ENCODE results near the gene ACOX3.

Gene ACOX3

GRCh38 chr4:8385106-8385505, 55.4 kb downstream of the ACOX3 start:
- DNase-seq, result no peak

GRCh38 chr4:8384397-8385060, 56.0 kb downstream of the ACOX3 start:
- DNase-seq, result no peak

GRCh38 chr4:8383451-8384160, 56.9 kb downstream of the ACOX3 start:
- DNase-seq, result no peak

DNA sequence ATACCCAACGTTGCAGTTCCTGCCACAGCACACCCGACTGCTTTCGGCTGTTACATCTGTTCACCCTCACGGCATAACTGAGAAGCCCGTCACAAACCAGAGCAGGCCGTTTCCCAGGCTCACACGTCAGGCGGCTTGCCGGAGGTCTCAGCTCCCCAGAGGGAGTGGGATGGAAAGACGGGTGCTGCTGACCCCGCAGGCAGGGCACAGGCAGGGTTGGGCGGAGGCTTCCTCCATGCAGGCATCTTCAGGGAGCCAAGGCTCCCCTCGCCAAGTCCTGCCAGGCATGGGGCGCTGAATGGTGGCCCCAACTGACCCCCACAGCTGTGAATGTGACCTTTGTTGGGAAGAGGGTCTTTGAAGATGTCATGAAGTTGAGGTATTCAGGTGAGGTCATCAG, 57.5 kb downstream of the ACOX3 start:
- no peak for DNase-seq

DNA sequence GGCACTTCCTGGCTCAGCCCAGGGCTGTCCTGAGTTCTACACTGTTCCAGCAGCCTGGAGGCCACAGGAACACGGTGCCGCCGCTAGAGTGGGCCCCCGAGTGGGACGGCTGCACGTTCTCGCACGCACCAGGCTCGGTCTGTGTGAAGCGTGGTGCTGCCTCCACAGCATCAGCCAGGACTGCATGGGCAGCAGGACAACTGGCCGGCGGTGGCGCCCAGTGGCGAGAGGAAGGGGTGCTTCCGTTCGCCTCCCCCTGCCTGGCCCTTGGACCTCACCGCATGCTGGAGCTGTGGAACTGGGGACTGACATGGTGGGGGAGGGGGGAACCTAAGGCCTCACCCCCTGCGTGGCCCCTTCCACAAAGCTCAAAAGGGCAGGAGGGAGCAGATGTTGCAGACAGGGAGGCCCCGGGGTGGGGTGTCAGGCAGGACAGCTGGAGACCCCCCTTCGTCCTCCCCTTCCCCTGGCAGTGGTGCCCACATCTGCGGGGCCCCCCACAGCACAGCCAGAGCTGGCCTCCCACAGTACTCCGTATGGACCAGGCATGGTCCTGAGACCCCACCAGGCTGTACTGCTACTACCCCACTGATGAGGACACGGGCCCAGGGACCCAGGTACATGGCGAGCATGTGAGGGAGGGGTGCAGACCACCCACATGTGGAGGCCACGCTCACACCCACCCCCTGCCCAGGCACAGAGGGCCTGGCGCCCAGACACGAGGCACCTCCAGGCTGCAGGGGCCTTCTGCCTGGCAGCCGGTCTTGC, 58.5 kb downstream of the ACOX3 start:
- no peak for DNase-seq

DNA sequence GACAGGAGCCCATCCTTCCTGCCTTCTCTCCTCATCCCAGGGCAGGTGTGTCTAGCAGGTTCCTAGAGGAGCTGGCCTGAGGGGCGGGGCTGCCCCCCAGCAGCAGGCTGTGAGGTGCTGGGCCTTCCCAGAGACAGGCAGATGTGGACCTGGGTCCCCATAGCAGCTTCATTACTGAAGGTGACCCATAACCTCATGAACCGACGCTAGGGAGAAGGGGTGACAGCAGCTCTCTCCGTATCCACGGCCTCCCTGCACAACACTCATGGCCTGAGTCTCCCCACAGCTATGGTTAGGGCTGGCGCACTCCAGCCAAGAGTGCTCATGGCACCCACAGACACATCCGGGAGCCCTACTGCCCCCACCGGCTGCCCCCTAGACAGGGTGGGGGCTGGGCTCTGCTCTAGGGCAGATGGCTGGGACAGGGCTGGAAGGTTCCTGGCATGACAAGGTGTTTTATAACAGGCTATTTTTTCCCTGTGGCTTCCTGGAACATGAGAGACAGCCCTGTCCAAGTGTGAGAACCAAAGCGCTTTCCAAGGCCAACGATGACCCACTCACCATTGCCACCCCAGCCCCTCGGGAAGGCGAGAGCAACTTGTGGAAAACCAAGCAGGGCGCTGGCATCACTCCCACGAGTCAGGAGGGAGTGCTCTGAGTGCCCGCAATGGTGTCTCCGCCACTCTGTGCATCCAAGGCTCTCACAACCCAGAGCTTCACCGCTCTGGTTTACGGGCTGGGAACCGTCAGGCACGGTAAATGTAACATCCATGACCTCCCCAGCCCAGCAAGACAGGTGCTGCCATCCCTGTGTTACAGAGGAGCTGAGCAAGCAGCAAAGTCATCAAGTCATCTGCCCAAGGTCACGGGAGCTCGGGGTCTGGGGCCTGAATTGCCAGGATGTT, 59.8 kb downstream of the ACOX3 start:
- DNase-seq, result no peak

DNA sequence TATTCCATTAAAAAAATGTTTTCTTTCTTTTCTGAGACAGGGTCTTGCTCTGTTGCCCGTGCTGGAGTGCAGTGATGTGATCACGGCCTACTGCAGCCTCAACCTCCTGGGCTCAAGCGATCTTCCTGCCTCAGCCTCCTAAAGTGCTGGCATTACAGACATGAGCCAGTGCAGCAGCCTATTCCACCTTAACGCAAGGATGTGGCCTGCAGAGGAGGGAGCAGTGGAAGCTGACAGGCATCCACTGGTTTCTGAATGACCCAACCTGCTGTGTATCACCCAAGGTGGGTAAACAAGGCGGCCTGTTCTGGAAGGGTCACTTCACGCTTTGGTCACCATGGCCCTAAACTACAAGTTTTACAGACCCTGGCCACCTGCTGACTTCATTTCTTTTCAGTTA, 60.8 kb downstream of the ACOX3 start:
- DNase-seq, result no peak

DNA sequence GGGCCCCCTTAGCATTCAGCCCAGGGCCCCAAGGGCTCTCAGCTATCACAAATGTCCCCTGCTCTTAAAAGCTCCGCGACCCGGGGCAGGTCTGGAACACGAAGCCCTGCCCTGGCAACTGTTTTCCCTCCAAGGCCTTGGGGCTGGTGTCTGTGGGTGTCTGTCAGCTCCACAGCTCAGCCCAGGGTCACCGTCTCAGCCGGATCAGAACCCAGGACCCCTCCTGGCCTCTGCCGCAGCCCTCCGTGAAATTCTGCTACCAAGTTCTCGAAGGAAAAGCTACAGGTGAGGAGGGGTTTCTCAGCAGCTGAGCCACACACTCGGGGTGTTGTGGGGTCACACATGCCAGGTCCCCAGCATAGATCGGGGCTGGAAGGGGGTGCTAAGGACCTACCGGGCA, 61.2 kb downstream of the ACOX3 start:
- no peak for DNase-seq

- no peak for DNase-seq
These were observed 61.7 kb downstream of the ACOX3 start for GRCh38 chr4:8378776-8379175.

DNA sequence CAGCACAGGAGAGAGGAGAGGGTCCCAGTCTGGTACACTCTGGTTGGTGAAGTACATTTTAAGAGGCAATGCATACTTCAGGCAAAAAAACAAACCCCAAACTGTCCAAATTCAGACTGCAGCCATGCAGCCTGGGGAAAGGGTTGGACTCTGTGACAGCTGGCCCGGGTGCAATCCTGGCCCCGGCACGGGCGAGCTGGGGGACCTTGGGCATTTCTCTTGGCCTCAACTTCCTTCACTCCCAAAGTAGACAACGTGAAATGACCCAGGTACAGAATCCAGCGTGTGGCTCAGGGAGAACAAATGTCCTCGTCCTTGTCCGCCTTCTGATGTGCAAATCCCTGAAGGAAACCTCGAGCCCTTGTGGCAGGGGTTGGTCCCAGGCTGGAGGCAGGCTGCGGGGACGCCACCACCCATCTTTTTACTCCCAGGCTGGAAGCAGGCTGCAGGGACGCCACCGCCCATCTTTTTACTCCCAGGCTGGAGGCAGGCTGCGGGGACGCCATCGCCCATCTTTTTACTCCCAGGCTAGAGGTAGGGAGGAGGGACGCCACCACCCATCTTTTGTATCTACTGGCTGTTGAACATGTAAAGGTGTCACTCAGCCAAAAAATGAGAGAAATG, 62.3 kb downstream of the ACOX3 start:
- no peak for DNase-seq

GRCh38 chr4:8377103-8378075, 63.1 kb downstream of the ACOX3 start:
- no peak for DNase-seq

DNA sequence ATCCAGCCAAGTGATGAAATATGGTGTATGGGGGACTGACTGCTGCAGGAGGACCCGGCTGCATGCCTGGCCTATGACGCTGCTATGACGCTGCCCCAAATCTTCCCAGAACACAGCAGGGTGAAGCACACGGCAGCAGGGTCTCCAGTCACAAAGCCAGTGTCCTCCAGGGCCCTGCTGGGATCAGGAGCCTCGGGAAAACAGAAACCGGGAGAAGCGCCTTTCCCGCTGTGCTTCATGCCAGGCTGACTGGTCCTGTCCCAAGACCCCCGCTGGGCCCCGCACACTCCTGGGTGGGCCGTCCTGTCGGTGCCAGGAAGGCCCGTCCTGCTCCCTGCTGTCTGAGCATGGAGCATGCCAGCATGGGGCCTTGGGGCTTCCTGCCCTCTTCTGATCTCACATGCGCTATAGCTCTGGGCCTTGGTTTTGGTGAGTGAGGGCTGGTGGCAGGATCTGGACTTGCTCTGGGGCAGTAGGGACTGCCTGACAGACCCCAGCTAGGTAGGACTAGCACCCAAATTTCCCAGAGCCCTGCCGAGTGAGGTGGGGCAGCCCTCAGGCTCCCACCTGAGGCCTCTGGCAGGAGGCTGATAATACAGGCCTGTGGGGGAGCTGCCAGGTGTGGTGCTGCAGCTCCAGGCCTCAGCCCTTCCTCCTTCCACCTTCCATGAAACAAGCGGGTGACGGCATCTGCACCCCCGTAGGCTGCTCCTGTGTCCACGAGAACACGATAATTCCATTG, 64.0 kb downstream of the ACOX3 start:
- no peak for DNase-seq

DNA sequence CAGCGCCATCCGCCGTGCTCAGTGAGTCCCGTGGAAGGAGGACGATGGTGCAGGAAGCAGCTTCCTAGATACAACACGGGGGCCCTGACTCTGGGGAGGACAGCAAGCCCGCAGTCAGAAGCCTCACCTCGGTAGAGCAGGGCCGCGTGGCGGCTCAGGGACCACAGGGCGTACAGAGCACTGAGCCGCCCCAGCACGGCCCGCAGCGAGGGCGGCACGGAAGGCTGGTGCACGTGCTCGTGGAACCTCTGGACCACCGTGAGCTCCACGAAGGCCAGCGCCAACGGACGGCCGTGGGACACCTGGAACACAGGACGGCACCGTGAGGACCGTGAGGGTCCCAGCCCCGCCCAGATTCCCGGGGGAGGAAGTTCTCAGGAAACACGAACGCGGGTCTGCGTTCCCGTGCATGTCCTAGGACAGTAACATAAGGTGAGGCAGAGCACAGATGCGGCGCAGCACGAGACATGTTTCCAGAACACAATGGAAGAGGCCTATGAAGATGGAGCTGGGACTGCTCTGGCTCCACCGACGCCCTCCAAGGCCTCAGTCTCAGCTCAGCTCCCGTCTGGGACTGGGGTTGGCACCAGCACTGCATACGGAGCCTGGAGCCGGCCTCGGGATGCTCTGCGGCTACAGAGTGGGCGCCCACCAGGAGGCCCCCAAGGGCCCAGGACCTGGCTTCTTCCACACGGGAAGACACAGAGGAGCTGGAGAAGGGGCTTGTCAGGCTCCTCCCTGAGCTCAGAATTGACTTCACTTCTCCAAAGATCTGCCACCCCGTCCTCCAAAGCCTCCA, 65.5 kb downstream of the ACOX3 start:
- DNase-seq, result no peak

DNA sequence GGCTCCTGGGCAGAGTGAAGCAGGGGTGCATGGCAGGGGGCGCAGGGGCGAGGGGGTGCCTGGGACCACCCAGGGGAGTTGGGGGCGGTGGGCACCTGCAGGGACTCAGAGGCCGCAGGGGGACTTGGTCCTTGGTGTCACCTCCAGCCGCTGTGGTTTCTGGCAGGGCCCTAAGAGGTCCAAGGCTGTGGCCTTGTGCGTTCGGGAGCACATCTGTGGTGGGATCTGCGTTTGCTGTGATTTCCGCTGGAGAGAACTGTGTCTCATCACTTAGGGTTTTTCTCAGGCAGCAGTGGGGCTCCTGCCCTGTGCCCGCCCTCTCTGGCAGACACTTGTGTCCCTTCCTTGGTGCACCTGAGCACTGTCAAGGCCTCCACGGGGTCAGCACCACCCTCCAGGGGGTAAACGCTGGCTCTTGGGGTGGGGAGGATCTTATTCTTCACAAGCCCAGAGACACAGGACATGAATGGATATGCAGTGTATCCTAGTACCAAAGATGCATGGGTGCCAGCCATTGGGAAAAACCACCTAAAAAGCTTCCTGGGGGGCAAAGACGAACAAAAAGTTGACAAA, 66.5 kb downstream of the ACOX3 start:
- DNase-seq, result no peak

- no peak for DNase-seq
These were observed 67.1 kb downstream of the ACOX3 start for GRCh38 chr4:8373270-8373972.

DNA sequence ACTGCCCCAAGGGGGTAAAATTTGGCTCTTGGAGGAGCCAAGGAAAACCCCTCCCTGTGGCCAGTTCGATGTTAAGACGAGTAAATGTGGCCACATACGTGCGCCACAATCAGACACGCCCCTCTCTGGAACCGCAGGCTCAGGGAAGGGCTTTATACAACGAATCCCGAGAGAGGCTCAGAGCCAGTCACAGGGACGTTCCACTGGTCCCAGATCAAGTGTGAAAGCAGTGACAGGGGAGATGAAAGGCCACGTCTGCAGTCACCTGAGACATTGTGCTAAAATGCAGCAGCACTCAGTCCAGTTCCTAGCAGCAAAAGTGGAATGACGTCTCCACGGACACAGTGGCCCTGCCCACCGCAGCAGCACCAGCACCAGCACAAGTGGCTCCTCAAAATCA, 68.0 kb downstream of the ACOX3 start:
- DNase-seq, result no peak

DNA sequence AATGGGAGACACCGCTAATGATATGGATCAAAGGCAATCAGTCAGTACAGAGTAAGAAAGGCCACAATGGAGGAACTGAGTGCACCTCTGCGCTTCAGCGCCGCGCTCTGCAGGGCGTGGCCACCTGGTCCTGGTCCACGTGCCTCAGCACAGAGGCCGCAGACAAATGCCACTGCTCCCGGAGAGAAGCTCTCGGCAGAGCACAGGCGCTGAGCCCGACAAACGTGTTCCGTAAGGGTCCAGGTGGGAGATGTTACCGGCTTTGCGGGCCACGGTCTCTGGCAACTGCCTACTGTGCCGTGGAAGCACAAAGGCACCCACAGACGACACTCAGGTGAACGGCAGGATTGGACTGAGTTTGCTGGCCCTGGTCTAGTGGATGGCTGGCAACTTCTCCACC, 68.9 kb downstream of the ACOX3 start:
- DNase-seq, result no peak

DNA sequence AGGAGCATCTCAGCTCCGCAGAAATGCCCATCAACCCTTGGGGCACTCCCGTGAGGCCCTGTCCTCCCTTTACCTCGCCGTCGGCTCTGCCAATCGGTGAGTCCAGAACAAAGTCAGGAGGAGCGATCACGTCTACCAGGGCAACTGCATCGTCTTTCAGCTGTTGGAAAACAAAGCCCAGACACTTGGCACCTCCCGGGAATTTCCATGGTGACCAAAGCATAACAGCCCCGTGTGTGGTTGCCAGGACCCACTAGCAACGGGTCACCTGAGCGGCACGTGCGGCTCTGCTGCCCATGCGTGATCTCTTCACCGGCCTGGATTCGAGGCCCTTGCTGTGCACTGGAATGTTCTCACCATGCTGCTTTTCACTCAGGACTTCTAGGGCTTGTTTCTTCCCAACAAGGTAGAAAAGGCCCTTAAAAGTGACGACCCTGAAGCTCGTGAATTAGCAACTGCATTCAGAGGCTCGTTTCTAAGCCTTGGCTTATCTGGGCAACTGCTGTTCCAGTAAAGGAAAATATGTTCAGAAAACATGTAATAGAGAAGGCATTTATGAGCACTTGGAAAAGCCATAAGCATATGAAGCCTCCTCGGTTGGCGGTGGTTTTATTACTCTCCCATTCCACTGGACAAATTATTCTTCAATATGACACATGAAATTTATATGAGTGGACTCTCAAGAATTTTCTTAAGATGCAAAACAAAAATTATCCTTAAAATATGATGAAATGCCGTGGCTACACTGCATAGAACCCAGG, 69.5 kb downstream of the ACOX3 start:
- DNase-seq, result no peak

Measured in activated CD4-positive, alpha-beta T cell treated with anti-CD3 and anti-CD28 coated beads for 1 hour (primary cell).